Effector memory CD4-positive, alpha-beta T cell (primary cell): Measurements from ENCODE around the gene UBASH3A.

Source experiments
- DNase-seq, 3 donors: peaks; one replicate each; pipeline ENCODE4 v3.0.0-alpha.2; 2020
- H3K27ac ChIP-seq: 2 replicates; pipeline ENCODE4 v1.7.0; 2013; ENCODE audit warnings: mild to moderate bottlenecking, low read length, moderate library complexity; ENCODE audit not compliant: insufficient read depth, poor library complexity, severe bottlenecking
- H3K27me3 ChIP-seq: replicated peaks from 2 replicates; pipeline ENCODE4 v1.7.0; 2013; ENCODE audit warnings: mild to moderate bottlenecking, low read length; ENCODE audit not compliant: insufficient read depth, control insufficient read depth, poor library complexity, severe bottlenecking
- H3K36me3 ChIP-seq: 2 replicates; pipeline ENCODE4 v1.7.0; 2013; ENCODE audit warnings: mild to moderate bottlenecking, low read length, moderate library complexity; ENCODE audit not compliant: control insufficient read depth, insufficient read depth
- H3K4me1 ChIP-seq: 2 replicates; pipeline ENCODE4 v1.7.0; 2013; ENCODE audit warnings: low read length, mild to moderate bottlenecking; ENCODE audit not compliant: control insufficient read depth, insufficient read depth, poor library complexity, severe bottlenecking
- H3K4me3 ChIP-seq: 2 replicates; pipeline ENCODE4 v1.7.0; 2013; ENCODE audit warnings: low read length, low read depth, mild to moderate bottlenecking; ENCODE audit not compliant: insufficient read depth, poor library complexity, severe bottlenecking
- H3K9me3 ChIP-seq: 2 replicates; pipeline ENCODE4 v1.7.0; 2013; ENCODE audit warnings: mild to moderate bottlenecking, low read length, moderate library complexity; ENCODE audit not compliant: control insufficient read depth

Gene UBASH3A

GRCh38 chr21:42396799-42397745 lies 6.6 kb upstream of the UBASH3A start:
- H3K27ac ChIP-seq = no peak overlapping the region
- H3K4me1 ChIP-seq = peaks cover 22% of the 10 kb centered on the region
- H3K9me3 ChIP-seq = no peaks in the 10 kb centered on the region
- H3K4me3 ChIP-seq = no peak overlapping the region
- no peaks in the 10 kb centered on the region for H3K27me3 ChIP-seq
- H3K36me3 ChIP-seq = no peaks in the 10 kb centered on the region
- DNase-seq = no peak

GRCh38 chr21:42397746-42398394 lies 5.8 kb upstream of the UBASH3A start:
- no peak for DNase-seq
- Histone ChIP-seq H3K4me1 (peaks cover 21% of the 10 kb centered on the region), H3K27ac (peak overlapping the region; percentile 18), H3K27me3 (no peaks in the 10 kb centered on the region), H3K36me3 (no peaks in the 10 kb centered on the region), H3K4me3 (no peak overlapping the region), H3K9me3 (no peaks in the 10 kb centered on the region)

GRCh38 chr21:42398436-42399028 lies 5.2 kb upstream of the UBASH3A start:
- Histone ChIP-seq H3K27me3 (no peaks in the 10 kb centered on the region), H3K27ac (peak overlapping the region; percentile 18), H3K9me3 (no peaks in the 10 kb centered on the region), H3K36me3 (no peaks in the 10 kb centered on the region), H3K4me1 (peaks cover 26% of the 10 kb centered on the region), H3K4me3 (no peak overlapping the region)
- DNase-seq = no peak

GRCh38 chr21:42400525-42400924 lies 3.2 kb upstream of the UBASH3A start:
- Histone ChIP-seq H3K36me3 (no peaks in the 10 kb centered on the region), H3K9me3 (no peaks in the 10 kb centered on the region), H3K4me1 (peaks cover 30% of the 10 kb centered on the region), H3K4me3 (no peak overlapping the region), H3K27ac (peak overlapping the region; percentile 31), H3K27me3 (no peaks in the 10 kb centered on the region)
- no peak for DNase-seq

GRCh38 chr21:42401154-42401553 lies 2.5 kb upstream of the UBASH3A start:
- DNase-seq = no peak
- no peaks in the 10 kb centered on the region for H3K27me3 ChIP-seq
- H3K4me3 ChIP-seq = no peak overlapping the region
- peak overlapping the region; percentile 15 for H3K27ac ChIP-seq
- H3K9me3 ChIP-seq = no peaks in the 10 kb centered on the region
- peaks cover 30% of the 10 kb centered on the region for H3K4me1 ChIP-seq
- H3K36me3 ChIP-seq = no peaks in the 10 kb centered on the region

GRCh38 chr21:42401820-42402251 lies 1.9 kb upstream of the UBASH3A start:
- Histone ChIP-seq H3K4me3 (no peak overlapping the region), H3K36me3 (no peaks in the 10 kb centered on the region), H3K27me3 (no peaks in the 10 kb centered on the region), H3K27ac (peak overlapping the region; percentile 19), H3K9me3 (no peaks in the 10 kb centered on the region), H3K4me1 (peaks cover 35% of the 10 kb centered on the region)
- DNase-seq = no peak

- H3K27ac ChIP-seq = peak overlapping the region; percentile 86
- H3K4me1 ChIP-seq = peaks cover 47% of the 10 kb centered on the region
- no peaks in the 10 kb centered on the region for H3K9me3 ChIP-seq
- peaks cover 21% of the 10 kb centered on the region for H3K36me3 ChIP-seq
- peak overlapping the region; percentile 55 for H3K4me3 ChIP-seq
- DNase-seq = no peak
- no peaks in the 10 kb centered on the region for H3K27me3 ChIP-seq
These were observed 837 bp downstream of the UBASH3A start for GRCh38 chr21:42404539-42404938.

- peaks cover 46% of the 10 kb centered on the region for H3K4me1 ChIP-seq
- no peaks in the 10 kb centered on the region for H3K27me3 ChIP-seq
- H3K4me3 ChIP-seq = peak overlapping the region; percentile 55
- no peak for DNase-seq
- H3K9me3 ChIP-seq = no peaks in the 10 kb centered on the region
- peaks cover 29% of the 10 kb centered on the region for H3K36me3 ChIP-seq
- H3K27ac ChIP-seq = peak overlapping the region; percentile 86
These were observed 1.6 kb downstream of the UBASH3A start for GRCh38 chr21:42405064-42406013.

GRCh38 chr21:42406201-42406621 lies 2.5 kb downstream of the UBASH3A start:
- Histone ChIP-seq H3K27me3 (no peaks in the 10 kb centered on the region), H3K9me3 (no peaks in the 10 kb centered on the region), H3K4me3 (peak overlapping the region; percentile 55), H3K27ac (peak overlapping the region; percentile 86), H3K36me3 (peaks cover 37% of the 10 kb centered on the region), H3K4me1 (peaks cover 47% of the 10 kb centered on the region)
- no peak for DNase-seq
